ENCODE data around the gene UBA6.
"Not testable (repeated sequence)": the region's sequence is repeated elsewhere in the genome, so short reads cannot be mapped to it uniquely, and the experiment has no call there.

UBA6 gene

GRCh38 chr4:67700738-67701516 is at the start of gene UBA6:
TSS of gene UBA6 (minus strand) at chr4:67701155. CDS start at chr4:67701119, 36 bp downstream.
- DNase-seq: peak; percentile 97

- DNase-seq: no peak
Measured at GRCh38 chr4:67750691-67751090, 49.7 kb upstream of the UBA6 start.

DNA sequence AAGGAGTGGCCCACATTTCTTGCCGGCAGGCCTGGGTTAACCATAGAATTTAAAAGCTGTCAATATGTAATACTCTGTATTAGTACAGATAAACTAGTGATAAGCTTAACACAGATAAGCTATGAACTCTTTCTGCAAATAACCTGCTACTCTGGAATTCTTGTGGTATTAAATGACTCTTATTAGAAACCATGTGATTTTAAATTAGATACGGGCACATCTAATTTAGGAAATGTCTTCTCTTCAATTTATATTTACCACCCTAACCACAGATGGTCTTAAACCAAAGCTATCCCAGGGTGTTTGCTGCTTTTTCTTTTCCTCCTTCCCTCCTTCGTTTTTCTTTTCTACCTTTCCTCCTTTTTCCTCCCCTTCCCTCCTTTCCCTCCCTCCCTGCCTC is 48.3 kb upstream of the UBA6 start:
- no peak for DNase-seq

- DNase-seq: peak; percentile 55
Measured at GRCh38 chr4:67746797-67747495, 46.0 kb upstream of the UBA6 start.

- no peak for DNase-seq
Measured at GRCh38 chr4:67744561-67745283, 43.8 kb upstream of the UBA6 start.

- no peak for DNase-seq
Measured at GRCh38 chr4:67743194-67743593, 42.2 kb upstream of the UBA6 start.

DNA sequence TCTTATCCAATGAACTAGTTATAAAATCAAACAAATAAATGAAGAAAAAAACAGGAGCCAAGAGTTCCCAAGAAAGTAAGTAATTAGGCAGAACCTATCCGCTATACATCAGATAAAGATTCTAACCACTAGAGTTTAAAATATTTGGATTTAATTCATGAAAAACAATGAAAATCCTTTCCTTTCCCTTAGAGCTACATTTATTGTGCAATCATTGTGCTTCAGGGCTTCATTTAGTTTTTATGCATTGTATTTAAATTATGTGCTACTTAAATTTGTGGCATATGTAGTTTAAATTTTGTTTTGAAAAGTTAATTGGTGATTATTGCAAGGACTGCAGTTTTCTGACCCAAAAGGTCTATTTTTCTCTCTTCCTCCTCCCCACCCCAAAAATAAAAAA is 35.3 kb upstream of the UBA6 start:
- DNase-seq: no peak

DNA sequence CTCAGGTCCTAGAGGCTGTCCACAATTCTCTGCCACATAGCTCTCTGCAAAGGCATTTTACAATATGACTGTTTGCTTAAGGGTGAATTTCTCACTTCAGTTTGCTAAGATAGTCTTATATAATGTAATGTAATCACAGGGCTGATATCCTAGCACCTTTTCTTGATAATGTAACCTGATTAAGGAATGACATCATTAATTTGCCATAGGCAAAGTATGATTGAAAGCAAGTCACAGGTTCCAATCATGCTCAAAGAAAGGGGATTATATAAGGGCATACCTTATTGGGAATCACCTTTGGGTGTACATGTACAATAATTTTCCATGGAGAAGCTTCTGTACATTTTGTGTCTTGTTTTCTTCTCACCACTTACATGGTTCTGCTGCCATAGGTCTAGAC is 34.4 kb upstream of the UBA6 start:
- DNase-seq: no peak

DNA sequence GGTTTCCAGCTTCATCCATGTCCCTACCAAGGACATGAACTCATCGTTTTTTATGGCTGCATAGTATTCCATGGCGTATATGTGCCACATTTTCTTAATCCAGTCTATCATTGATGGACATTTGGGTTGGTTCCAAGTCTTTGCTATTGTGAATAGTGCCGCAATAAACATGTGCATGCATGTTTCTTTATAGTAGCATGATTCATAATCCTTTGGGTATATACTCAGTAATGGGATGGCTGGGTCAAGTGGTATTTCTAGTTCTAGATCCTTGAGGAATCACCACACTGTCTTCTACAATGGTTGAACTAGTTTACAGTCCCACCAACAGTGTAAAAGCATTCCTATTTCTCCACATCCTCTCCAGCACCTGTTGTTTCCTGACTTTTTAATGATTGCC is 29.6 kb upstream of the UBA6 start:
- DNase-seq: not testable (repeated sequence)

DNA sequence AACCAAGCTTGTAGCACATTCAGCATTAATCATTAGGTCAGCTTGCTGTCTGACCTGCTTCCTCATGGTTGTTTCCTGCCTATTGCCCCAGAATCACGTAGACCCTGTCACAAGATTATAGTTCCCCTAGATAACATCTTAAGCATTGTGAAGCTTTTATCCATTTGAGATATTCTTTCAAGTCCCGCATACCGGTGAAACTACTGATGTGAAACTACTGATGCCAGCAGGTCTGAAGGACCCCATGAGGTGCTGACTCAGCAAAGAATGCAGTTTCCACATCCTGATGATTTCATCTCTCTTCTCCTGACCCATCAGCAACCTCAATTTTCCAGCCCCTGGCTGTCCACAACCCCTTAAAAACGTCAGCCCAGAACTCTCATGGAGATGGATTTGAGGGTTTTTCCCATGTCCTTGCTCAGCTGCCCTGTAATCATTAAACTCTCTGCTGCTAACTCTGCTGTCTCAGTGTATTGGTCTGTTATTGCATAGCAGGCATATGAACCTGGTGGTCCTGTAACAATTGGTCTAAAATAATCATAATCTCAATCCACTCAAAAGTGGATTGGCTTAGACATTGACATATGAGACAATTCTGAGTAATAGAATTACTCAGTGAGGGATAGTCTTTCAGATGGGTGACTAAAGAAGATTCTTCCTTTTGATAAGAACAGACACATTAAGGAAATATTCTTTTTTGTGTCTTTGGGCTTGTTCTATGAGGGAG is 26.3 kb upstream of the UBA6 start:
- peak; percentile 79 for DNase-seq

DNA sequence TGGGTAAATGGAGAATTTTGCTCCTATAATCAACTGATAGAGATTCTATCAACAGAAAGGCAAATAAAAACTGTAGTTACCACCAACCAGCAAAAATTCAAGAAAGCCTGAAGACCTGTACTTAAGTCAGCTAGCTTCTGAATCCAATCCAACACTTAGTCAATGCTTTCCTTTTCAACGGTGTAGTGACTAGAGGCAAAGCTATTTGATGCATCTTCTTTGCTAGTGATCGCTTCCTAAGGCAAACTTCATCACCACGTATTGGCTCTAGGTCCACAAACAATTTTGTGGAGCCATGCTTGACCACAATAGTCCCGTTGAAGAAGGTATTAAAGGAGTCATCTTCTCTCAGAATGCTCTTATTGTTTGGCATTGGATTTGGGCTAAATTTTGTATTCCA is 25.0 kb upstream of the UBA6 start:
- DNase-seq: no peak

DNA sequence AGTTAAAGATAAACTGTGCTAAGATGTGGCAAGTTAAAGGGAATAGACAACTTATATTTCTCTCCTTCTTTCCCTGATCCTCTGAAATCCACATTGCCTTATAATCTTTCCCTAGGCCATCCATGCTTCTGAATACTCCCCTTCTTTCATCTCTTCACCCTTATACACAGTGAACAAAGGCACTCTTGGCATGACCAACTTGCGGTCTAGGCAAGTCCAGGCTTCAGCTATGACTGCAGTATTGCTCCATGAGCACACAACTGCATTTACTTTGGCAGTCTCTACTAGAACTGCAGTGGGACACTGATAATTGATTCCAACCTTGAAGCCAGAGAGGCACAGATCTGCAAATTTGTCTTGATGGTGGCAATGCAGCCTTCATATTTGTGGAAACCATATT is 24.2 kb upstream of the UBA6 start:
- no peak for DNase-seq

DNA sequence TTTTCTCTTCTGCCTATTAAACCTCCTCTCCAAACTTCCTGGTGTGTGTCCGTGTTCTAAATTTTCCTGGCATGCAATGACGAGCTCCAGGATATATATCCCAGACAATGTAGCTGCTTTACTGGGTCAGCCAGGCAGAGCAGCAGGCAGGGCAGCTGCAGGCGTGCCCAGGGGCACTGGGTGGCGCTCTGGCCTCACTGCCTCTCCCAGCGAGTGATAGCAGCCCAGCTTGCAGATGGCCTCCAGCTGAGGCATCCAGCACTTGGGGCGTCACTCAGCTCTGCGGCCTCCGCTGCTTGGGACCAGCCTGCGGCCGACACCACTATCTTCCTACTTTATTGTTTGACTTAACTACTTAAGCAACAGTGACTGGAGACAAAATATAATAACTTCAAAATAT is 23.0 kb upstream of the UBA6 start:
- no peak for DNase-seq

DNA sequence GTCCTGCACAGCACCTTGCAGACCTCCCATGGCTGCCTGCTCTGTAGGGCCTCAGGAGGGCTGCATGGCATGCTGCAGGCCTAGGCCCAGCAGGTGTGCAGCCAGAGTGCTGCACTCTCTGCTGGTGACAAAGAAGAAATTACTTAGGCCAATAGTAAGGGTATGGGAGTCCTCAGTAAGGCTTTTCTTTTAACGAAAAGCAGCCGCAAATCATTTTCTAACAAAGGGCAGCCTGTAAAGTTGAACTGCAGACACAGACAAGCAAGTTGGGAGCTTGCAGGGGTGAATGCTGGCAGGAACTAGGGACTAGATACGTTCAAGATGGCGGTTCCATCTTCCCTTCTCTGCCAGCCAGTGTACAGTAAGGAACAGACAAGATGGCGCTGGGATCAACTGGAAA is 22.4 kb upstream of the UBA6 start:
- no peak for DNase-seq

DNA sequence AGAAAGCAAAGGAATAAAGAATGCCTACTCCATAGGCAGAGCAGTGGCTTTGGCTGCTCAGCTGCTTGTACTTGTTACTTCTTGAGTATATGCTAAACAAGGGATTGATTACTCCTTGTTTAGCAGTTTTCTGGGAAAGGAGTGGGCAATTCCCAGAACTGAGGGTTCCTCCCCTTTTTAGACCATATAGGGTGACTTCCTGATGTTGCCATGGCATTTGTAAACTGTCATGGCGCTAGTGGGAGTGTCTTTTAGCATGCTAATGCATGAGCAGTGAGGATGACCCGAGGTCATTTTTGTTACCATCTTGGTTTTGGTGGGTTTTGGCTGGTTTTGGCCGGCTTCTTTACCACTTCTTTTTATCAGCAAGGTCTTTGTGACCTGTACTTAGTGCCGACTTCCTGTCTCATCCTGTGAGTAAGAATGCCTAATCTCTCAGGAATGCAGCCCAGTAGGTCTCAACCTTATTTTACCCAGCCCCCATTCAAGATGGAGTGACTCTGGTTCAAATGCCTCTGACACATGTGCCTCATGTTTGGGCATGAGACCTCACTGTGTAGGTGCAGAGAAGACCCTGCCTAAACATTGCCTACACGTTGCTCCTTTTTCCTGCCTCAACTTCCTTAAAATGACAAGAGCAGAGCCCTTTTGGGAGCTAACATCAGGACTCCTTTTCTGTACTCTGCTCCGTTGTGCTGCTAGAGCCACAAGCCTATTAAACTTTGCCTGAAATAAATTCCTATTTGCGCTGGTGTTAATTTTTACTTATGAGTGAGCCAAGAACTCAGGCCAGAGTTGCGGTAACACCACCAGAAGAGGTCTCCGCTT is 21.0 kb upstream of the UBA6 start:
- no peak for DNase-seq

DNA sequence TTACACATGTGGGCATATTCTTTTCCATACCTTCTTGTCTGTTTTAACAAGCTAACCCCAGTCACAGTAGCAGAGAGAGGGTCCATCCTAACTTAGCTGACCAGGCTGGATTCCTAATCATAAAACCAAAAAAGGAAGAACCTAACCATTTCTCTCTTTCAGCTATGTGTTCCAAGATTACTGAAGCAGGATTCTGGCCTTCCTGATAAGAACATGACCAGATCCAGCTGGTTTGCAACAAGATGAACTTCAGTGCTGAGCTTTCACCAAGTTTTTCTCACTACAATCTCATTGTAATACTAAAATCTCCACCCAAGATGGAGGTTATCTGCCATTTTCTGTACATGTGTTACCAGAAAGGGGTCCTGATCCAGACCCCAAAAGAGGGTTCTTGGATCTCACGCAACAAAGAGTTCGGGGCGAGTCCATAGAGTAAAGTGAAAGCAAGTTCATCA is 20.4 kb upstream of the UBA6 start:
- no peak for DNase-seq

DNA sequence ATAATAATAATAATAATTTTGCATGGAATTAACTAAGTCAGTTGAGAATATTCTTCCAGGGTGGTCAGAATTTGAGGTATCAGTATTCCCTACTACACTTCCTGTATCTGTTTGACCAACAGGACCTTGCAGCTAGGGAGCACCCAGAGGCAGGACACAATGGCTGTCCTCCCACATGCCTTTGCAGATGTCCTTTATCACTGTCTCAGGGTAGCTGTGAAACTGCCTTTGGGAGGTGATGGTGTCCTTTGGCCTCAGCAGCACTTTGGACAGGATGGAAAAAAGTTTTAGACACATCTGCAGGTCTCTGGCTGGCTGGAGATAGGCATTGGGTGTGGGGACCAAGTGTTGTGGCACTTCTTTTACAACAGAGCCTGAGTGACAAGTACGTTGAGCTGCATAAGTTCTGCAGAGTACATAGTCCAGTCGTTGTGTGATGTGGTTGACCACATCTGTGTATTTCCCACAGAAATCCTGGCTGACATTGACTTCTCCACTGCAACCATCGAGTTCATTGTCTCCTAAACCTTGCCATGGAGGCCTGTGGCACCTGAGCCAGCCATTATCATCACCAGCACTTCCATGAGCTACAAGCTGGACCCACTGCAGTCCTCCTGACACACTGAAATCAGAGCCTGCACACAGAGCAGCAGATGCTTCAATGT is 19.1 kb upstream of the UBA6 start:
- no peak for DNase-seq

- DNase-seq: no peak
Measured at GRCh38 chr4:67718848-67719247, 17.9 kb upstream of the UBA6 start.

- no peak for DNase-seq
Measured at GRCh38 chr4:67717586-67717985, 16.6 kb upstream of the UBA6 start.

DNA sequence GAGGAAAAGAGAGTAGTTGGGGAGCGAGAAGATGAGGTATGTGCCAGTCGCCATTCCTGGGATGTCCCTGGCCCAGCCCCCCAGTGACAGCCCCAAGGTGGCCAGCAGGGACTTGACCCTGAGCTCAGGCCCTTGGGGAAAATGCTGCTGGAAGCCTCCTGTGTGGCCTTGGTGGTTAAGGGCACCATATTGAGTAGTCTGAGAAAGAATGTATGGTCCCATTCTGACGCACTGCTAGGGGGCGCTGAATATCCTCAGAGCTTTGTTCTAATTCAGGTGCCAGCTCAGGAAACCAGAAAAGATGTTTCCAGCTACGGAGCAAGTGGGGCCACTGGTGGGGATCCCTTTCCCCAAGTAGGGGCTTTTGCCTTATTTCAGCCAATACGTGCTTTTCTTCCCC is 14.0 kb upstream of the UBA6 start:
- no peak for DNase-seq

GRCh38 chr4:67714248-67714583 is 13.3 kb upstream of the UBA6 start:
- DNase-seq: peak; percentile 24

All from inflammatory macrophage treated with lipopolysaccharide for 4 hours (primary cell).